GM21515 (cell line): ENCODE results near the gene ARL14EPL.

Experiments
- ATAC-seq: cut with Tn5 transposase; IDR thresholded peaks from one replicate; pipeline ENCODE4 v1.9.1; 2021; ENCODE audit not compliant: unreplicated experiment

ARL14EPL gene

DNA sequence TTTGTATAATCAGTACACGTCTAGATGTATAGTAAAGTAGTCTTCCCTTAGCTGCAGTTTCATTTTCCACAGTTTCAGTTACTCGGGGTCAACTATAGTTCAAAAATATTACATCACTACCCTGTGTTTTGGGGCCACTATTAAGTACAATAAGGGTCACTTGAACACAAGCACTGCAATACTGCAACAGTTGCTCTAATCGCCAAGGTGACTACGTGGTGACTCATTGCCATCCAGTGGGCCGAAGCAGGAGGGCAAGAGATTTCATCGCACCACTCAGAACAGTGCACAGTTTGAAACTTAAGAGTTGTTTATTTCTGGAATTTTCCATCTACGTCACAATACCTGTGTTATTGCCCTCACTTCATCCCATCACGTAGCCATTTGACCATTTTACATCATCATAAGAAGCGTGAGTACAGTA lies at the start of gene ARL14EPL:
ARL14EPL (plus strand) TSS at position 379 of the 424 bp plus-strand sequence. CDS start 18,994 bp downstream, outside the sequence.
- ATAC-seq = peak; percentile 67

- ATAC-seq = no peak
Measured at GRCh38 chr5:115983519-115983918, 48.8 kb upstream of the ARL14EPL start.

DNA sequence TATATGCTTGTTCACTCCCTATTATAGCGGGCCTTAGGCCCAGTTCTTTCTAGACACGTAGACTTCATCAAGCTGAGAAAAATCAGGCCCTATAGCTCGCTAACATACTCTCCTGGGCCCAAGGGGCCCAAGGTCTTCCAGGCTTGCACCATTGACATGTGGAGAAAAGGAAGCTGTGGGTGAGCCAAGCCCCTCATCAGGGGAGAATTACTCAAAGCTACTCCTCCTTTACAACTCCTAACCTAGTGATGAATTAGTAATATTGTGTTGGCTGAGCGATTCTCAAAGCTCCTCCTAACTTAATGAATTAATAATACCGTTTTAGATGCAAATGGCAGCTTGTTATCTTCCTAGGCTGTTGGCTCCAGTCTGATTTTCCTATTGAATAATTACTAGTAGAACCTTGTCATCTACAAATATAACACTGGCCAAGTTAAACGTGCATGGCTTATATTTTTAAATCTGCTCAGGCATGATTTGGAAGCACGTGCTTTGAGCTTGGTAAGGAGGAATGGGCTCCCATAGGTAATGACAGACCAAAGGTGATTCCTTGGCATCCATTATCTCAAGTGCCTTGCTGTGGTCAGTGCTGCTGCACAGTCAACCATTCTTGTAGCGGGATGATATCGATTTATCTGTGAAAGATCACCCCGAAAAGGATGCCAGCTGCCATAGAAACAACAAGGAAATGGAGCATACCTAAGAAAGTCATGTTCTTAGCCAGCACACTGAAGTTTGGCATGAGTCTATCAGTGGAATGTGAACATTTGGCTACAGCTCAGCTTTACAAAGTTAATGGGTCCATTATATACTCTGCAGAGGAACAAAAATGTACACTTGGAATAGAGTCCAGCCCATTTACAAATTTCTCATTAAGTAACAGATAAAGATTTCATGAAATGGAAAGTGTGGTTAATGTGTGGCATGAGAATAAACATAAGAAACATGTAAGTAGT lies 46.2 kb upstream of the ARL14EPL start:
- ATAC-seq = no peak

- ATAC-seq = no peak
Measured at GRCh38 chr5:115988002-115988401, 44.3 kb upstream of the ARL14EPL start.

DNA sequence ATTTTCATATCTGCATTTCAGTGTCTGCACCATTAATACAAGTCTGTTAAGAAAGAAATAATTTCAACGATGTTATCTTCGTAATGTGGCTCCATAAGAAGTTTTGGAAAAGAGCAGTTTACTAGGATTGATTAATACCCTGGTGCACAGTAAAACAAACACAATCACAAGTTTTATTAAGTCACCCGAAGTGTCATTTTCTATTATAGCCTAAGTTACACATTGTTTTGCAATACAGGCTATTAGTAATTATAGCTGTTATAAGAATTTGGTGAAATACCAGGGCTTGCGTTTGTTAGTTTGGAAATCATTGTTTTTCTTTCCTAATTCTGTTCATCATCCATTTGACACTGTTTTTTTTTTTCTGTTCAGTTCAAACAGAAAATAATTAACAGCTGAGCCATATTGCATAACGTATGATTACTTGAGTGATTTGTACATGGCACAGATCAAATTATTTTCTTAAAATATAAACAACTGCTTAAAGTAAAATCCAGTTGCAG lies 39.4 kb upstream of the ARL14EPL start:
- ATAC-seq = no peak

DNA sequence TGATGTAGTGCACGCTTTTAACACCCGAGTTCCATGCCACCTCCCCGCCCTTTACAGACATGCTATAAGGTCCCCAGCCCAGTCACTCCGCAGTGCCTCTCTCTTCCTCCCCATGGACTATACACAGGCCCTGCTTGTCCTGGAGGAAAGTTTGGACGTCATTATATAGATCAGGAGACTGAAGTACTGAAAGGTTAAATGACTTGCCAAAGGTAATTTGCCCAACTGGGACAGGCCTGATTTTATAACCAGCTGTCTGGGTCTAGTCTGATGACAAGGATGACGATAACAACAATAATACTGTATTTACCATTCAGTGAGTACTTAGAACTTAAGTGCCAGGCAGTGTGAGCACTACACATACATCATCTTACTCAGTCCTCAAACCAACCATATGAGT lies 36.9 kb upstream of the ARL14EPL start:
- no peak for ATAC-seq

- ATAC-seq = no peak
Measured at GRCh38 chr5:116002116-116002906, 30.0 kb upstream of the ARL14EPL start.

DNA sequence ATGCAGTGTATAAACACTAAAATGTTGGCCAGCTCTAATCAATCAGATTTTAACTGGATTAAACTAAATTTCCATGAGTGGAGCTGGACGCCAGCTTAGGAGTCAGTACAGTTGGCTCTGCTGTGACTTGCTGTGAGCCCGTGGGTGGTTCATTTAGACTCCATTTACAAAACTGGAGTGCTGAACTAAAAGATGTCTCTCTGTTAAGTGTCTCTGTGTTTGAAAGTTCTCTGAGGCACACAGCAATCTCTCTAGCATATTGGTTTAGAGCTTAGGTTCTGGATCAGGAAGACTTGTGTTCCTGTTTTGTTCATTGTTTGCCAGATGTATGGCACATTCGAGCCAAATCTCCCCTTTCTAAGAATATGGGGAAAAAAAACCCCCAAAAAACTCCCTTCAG lies 28.0 kb upstream of the ARL14EPL start:
- ATAC-seq = no peak

GRCh38 chr5:116009806-116010205 lies 22.5 kb upstream of the ARL14EPL start:
- ATAC-seq = no peak

DNA sequence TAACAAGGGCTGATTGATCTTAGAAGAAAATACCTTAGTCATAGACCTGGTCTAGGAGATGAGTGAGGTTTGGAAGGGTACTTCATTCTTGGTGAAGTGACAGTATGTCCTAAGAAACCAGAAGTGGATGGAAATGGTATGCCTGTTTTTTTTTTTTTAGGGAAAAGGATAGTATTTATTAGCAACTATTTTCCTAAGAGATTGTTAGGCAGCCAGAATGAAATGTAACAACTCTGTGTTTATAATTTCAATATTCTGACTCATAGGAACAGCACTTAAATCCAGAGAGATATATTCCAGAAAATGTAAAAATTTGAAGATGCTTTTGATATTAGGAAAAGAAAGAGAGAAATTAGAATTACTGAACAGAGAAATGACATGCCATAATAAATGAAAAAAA lies 21.2 kb upstream of the ARL14EPL start:
- ATAC-seq = no peak

DNA sequence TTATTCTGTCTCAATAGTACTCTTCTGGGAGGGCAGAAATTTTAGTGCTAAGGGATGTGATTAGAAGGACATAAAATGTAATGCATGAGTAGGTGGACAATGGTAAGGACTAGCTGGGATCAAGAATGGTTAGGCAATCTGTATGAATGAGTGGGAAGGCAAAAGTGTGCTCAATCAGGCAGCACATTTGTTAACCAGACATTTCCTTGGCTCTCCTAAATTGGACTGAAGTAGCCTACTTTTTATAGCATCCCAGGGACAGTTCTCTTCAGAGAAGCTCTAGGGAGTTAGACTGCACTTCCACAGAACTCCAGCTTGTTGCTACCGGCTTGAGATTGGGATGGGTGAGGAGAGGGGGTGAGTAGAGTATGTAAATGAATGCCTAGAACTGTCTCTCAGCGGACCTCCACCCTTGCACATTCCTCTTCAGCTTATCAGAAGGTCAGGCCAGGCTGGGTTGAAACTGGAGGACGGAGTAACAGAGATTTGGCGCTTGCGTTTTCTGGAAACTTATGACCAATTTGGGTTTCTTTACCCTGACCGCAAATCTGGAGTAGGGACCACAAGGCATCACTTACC lies 19.0 kb upstream of the ARL14EPL start:
- no peak for ATAC-seq

DNA sequence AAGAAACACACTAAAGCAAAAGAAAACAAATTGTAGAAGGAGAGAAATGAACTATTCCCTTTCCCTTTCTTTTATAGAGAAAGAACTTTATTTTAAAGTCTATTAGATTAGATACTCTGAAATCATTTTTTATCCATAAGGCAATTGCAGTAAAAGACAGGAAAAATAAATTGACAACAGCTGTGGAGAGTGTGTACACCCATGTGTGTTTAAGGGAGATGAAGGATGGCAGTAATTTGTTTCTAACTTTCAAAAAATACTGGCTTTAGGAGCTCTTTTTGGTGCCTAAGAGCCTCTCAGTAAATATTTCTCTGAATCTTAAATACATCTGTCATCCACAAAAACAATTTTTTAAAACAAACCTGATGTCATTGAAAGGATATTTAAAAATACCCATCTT lies 18.3 kb upstream of the ARL14EPL start:
- ATAC-seq = no peak

DNA sequence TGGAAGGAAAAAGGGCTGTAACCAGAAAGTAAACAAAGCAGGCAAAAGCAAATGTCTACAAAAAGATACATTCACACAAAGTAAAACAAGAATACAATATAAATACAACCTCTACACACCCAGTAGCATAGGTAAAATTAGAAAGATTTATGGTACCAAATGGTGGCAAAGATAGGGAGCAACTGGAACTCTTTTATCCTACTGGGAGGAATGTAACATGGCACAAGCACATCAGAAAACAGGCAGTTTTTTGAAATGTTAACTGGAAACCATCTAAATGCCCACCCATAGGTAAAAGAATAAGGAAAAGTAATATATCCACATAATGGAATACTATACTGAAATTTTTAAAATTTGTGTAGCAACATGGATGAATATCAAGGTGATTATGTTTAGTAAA lies 8.7 kb upstream of the ARL14EPL start:
- ATAC-seq = no peak

- no peak for ATAC-seq
Measured at GRCh38 chr5:116025866-116026265, 6.4 kb upstream of the ARL14EPL start.

- ATAC-seq = peak; percentile 48
Measured at GRCh38 chr5:116032991-116033390, 719 bp downstream of the ARL14EPL start.

GRCh38 chr5:116035123-116035522 lies 2.9 kb downstream of the ARL14EPL start:
- no peak for ATAC-seq

- no peak for ATAC-seq
Measured at GRCh38 chr5:116037236-116037822, 5.1 kb downstream of the ARL14EPL start.

- ATAC-seq = peak; percentile 75
Measured at GRCh38 chr5:116038817-116039216, 6.5 kb downstream of the ARL14EPL start.

DNA sequence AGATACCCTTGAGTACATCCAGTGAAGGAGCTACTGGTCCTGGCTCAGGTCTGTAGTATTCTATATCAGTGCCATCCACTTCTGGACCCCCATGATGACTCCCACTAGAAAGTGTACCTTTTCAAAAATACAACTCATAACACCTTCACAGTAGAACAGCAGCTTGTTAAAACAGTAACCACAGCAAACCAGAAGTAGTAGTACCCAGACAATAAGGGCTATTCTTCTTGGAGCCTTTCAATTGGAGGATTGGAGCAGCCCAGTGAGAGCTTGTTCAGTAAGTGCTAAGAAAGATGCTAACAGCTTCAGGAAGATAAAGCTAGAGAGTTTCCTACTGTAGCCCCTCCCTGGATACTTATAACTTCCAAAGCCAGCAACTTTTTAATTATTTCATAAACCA lies 10.1 kb downstream of the ARL14EPL start:
- no peak for ATAC-seq

GRCh38 chr5:116044073-116044472 lies 11.8 kb downstream of the ARL14EPL start:
- ATAC-seq = no peak

DNA sequence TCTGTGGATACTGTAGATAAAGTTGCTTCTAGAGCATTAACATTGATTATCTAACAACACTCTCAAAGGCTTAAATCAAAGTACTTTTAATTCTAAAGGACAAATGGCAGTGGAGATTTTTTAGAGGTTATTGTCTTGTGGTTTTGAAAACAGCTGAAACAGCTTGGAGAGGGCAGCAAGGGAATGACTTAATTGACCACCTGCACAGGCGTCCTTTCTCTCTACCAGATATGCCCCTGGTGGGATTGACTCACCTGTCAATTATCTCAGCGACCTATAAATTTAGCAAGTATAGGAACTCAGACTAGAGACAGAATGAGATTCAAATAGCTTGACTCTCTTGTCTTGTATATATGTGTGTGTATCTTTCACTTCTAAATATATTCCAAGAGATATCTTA lies 13.5 kb downstream of the ARL14EPL start:
- ATAC-seq = no peak
